Measurements from ENCODE around the gene CORO7.

GRCh38 chr16:4404247-4404966 lies 12.0 kb downstream of the CORO7 start:
- peak; percentile 55 for TF ChIP-seq CTCF (IDR thresholded peaks at IDR 0.05; ENCODE audit: insufficient read depth, low read length)
- TF ChIP-seq POLR2AphosphoS5 (IDR thresholded peaks at IDR 0.05; ENCODE audit: low read depth) = no peak
- no peak for TF ChIP-seq REST (IDR thresholded peaks at IDR 0.05; ENCODE audit: insufficient replicate concordance, low read depth)

Data from HL-60 (cell line).